H9 (cell line): ENCODE results near the gene NDUFV1. TPM values are rescaled to one million over a fixed set of nuclear protein-coding genes. Genes with fewer than 3 reads are reported as not detected.
A peak's percentile ranks its signal among the peaks of the same experiment; 100 is the strongest.
"Not testable (repeated sequence)": the region's sequence is repeated elsewhere in the genome, so short reads cannot be mapped to it uniquely, and the experiment has no call there.

ENCODE experiments used
- DNase-seq: peaks from one replicate; pipeline ENCODE4 v3.0.0-alpha.2; 2017
- H2AFZ ChIP-seq: one replicate; pipeline ENCODE4 v1.6.1; 2013; ENCODE audit warnings: mild to moderate bottlenecking, low read length, control low read depth, moderate library complexity
- H2AK5ac ChIP-seq: 2 replicates; pipeline ENCODE4 v1.6.1; 2013; ENCODE audit warnings: low read length, control low read depth, mixed read lengths; ENCODE audit not compliant: insufficient read length
- H2BK120ac ChIP-seq: one replicate; pipeline ENCODE4 v1.6.1; 2013; ENCODE audit warnings: low read depth, mild to moderate bottlenecking, low read length, control low read depth, inconsistent platforms; ENCODE audit not compliant: poor library complexity, severe bottlenecking
- H2BK12ac ChIP-seq: 2 replicates; pipeline ENCODE4 v1.6.1; 2013; ENCODE audit warnings: low read length, control low read depth, mixed read lengths, low read depth; ENCODE audit not compliant: insufficient read length
- H2BK15ac ChIP-seq: 2 replicates; pipeline ENCODE4 v1.6.1; 2013; ENCODE audit warnings: low read depth, low read length, control low read depth
- H2BK20ac ChIP-seq: one replicate; pipeline ENCODE4 v1.6.1; 2013; ENCODE audit warnings: low read depth, mild to moderate bottlenecking, low read length, control low read depth, inconsistent platforms; ENCODE audit not compliant: poor library complexity, severe bottlenecking
- H2BK5ac ChIP-seq: 2 replicates; pipeline ENCODE4 v1.6.1; 2013; ENCODE audit warnings: low read length, control low read depth, mixed read lengths; ENCODE audit not compliant: insufficient read length
- H3K14ac ChIP-seq: 2 replicates; pipeline ENCODE4 v1.6.1; 2013; ENCODE audit warnings: low read length, control low read depth; ENCODE audit not compliant: insufficient read depth
- H3K18ac ChIP-seq: 2 replicates; pipeline ENCODE4 v1.6.1; 2013; ENCODE audit warnings: low read depth, mild to moderate bottlenecking, mixed read lengths, low read length, control low read depth; ENCODE audit not compliant: insufficient read length
- H3K23ac ChIP-seq: 2 replicates; pipeline ENCODE4 v1.6.1; 2013; ENCODE audit warnings: low read length, control low read depth, mixed read lengths, low read depth; ENCODE audit not compliant: insufficient read length
- H3K23me2 ChIP-seq: 2 replicates; pipeline ENCODE4 v1.6.1; 2013; ENCODE audit warnings: low read depth, mild to moderate bottlenecking, mixed read lengths, low read length, control low read depth; ENCODE audit not compliant: insufficient read length, poor library complexity, severe bottlenecking
- H3K27ac ChIP-seq: 2 replicates; pipeline ENCODE4 v1.5.1; 2013; ENCODE audit warnings: low read length, control low read depth, mixed read lengths, low read depth; ENCODE audit not compliant: insufficient read length
- H3K27me3 ChIP-seq: 2 replicates; pipeline ENCODE4 v1.6.1; 2013; ENCODE audit warnings: low read length, control low read depth, inconsistent platforms; ENCODE audit not compliant: insufficient read depth
- H3K4ac ChIP-seq: 2 replicates; pipeline ENCODE4 v1.6.1; 2013; ENCODE audit warnings: low read depth, mild to moderate bottlenecking, control low read depth, inconsistent platforms, low read length, moderate library complexity
- H3K4me1 ChIP-seq: 2 replicates; pipeline ENCODE4 v1.6.1; 2013; ENCODE audit warnings: low read length, control low read depth, inconsistent platforms; ENCODE audit not compliant: insufficient read depth
- H3K4me2 ChIP-seq: 2 replicates; pipeline ENCODE4 v1.6.1; 2013; ENCODE audit warnings: low read length, control low read depth, mixed read lengths; ENCODE audit not compliant: insufficient read length, insufficient read depth
- H3K56ac ChIP-seq: 2 replicates; pipeline ENCODE4 v1.6.1; 2013; ENCODE audit warnings: low read depth, mild to moderate bottlenecking, mixed read lengths, low read length, control low read depth; ENCODE audit not compliant: insufficient read length
- H3K79me1 ChIP-seq: 2 replicates; pipeline ENCODE4 v1.6.1; 2013; ENCODE audit warnings: low read depth, mild to moderate bottlenecking, moderate library complexity, low read length, control low read depth, inconsistent platforms; ENCODE audit not compliant: insufficient read depth, poor library complexity, severe bottlenecking
- H3K79me2 ChIP-seq: 2 replicates; pipeline ENCODE4 v1.6.1; 2013; ENCODE audit warnings: low read length, control low read depth, inconsistent platforms; ENCODE audit not compliant: insufficient read depth
- H3K9ac ChIP-seq: 2 replicates; pipeline ENCODE4 v1.6.1; 2013; ENCODE audit warnings: low read length, control low read depth, mixed read lengths; ENCODE audit not compliant: insufficient read length; ENCODE audit errors: extremely low read depth
- H3K9me3 ChIP-seq: one replicate; pipeline ENCODE4 v1.6.1; 2013; ENCODE audit warnings: low read depth, low read length, inconsistent platforms; ENCODE audit not compliant: control insufficient read depth
- H3T11ph ChIP-seq: one replicate; pipeline ENCODE4 v1.6.1; 2013; ENCODE audit warnings: mild to moderate bottlenecking, low read length, control low read depth, inconsistent platforms
- H4K20me1 ChIP-seq: one replicate; pipeline ENCODE4 v1.6.1; 2013; ENCODE audit not compliant: control insufficient read depth, insufficient read length, insufficient read depth
- H4K5ac ChIP-seq: 2 replicates; pipeline ENCODE4 v1.6.1; 2013; ENCODE audit warnings: low read depth, mild to moderate bottlenecking, mixed read lengths, low read length, control low read depth; ENCODE audit not compliant: insufficient read length
- H4K8ac ChIP-seq: replicated peaks from 2 replicates; pipeline ENCODE4 v1.6.1; 2013; ENCODE audit warnings: low read length, control low read depth, mixed read lengths, low read depth; ENCODE audit not compliant: insufficient read length
- H4K91ac ChIP-seq: 2 replicates; pipeline ENCODE4 v1.6.1; 2013; ENCODE audit warnings: low read depth, mild to moderate bottlenecking, moderate library complexity, mixed read lengths, low read length, control low read depth; ENCODE audit not compliant: insufficient read length
- H3K27ac Mint-ChIP-seq, 3 experiments: 2 replicates in 2 of 3; 3 replicates in 1 of 3; pipeline ENCODE4 v1.8.0; 2020 to 2021; ENCODE audit warnings: mixed read lengths in 3 of 3, mild to moderate bottlenecking in 1 of 3, moderate library complexity in 1 of 3
- H3K27me3 Mint-ChIP-seq: 2 replicates; pipeline ENCODE4 v1.8.0; 2021; ENCODE audit warnings: low read depth, mild to moderate bottlenecking, moderate library complexity, mixed read lengths
- H3K36me3 Mint-ChIP-seq, 3 experiments: 2 replicates in 2 of 3; 3 replicates in 1 of 3; pipeline ENCODE4 v1.8.0; 2020 to 2021; ENCODE audit warnings: low read depth in 3 of 3, mixed read lengths in 3 of 3; ENCODE audit not compliant: insufficient read depth in 1 of 3
- H3K4me1 Mint-ChIP-seq, 2 experiments: 2 replicates each; pipeline ENCODE4 v1.8.0; 2020; ENCODE audit warnings: mixed read lengths in 2 of 2
- H3K4me3 Mint-ChIP-seq, 2 experiments: 2 replicates in 1 of 2; 3 replicates in 1 of 2; pipeline ENCODE4 v1.8.0; 2020 to 2021; ENCODE audit warnings: mild to moderate bottlenecking in 2 of 2, mixed read lengths in 2 of 2, moderate library complexity in 1 of 2
- H3K9me3 Mint-ChIP-seq, 2 experiments: 2 replicates in 1 of 2; 3 replicates in 1 of 2; pipeline ENCODE4 v1.8.0; 2020; ENCODE audit warnings: mild to moderate bottlenecking in 2 of 2, mixed read lengths in 2 of 2, moderate library complexity in 1 of 2
- WGBS: extraction: QIAGEN DNeasy Blood & Tissue Kit; methylation state at CpG from one replicate; pipeline ENCODE4 v1.1.7; 2013; ENCODE audit warnings: missing lambda C conversion rate, low lambda C conversion rate, mixed read lengths; ENCODE audit not compliant: insufficient read length; ENCODE audit errors: extremely low coverage; 5-methylcytosine and 5-hydroxymethylcytosine counted together
- total RNA-seq: library from RNA; stranded (reverse); gene quantifications from 2 replicates; pipeline ENCODE4 v1.2.1, GENCODE V29; 2021

Gene NDUFV1
- total RNA-seq, 1 experiment from 2014 or later = 154 TPM

DNA sequence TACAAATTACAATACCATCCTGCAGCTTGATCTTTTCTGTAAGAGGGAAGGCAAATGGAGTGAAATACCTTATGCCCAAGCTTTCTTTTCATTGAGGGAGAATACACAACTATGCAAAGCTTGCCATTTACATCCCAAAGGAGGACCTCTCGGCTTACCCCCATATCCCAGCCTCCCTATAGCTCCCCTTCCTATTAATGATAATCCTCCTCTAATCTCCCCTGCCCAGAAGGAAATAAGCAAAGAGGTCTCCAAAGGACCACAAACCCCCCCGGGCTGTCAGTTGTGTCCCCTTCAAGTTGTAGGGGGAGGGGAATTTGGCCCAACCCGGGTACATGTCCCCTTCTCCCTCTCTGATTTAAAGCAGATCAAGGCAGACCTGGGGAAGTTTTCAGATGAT lies 15.2 kb downstream of the NDUFV1 start:
- not testable (repeated sequence) for H3K79me2 ChIP-seq, H3K9ac ChIP-seq, H4K5ac ChIP-seq, H2AFZ ChIP-seq, H3K23ac ChIP-seq, H3K9me3 ChIP-seq, H3K18ac ChIP-seq, H2AK5ac ChIP-seq, H3T11ph ChIP-seq, H2BK120ac ChIP-seq, H4K20me1 ChIP-seq, H3K27ac ChIP-seq, H3K56ac ChIP-seq, H2BK12ac ChIP-seq, H3K4me1 ChIP-seq, H3K23me2 ChIP-seq, H3K79me1 ChIP-seq, H2BK15ac ChIP-seq, H3K9me3 Mint-ChIP-seq, H3K14ac ChIP-seq, H4K91ac ChIP-seq, H2BK5ac ChIP-seq, H4K8ac ChIP-seq, H2BK20ac ChIP-seq, H3K27me3 ChIP-seq, H3K4ac ChIP-seq
- Mint-ChIP-seq H3K4me3 (peak overlapping the region; percentile 88 to 93), H3K27me3 (peaks cover 39% of the 10 kb centered on the region), H3K27ac (peak overlapping the region; percentile 94 to 97 (median 94)), H3K36me3 (peaks cover 15 to 42% (median 32%) of the 10 kb centered on the region in 3 experiments), H3K4me1 (peaks cover 48 to 56% of the 10 kb centered on the region in 2 experiments)
- H3K4me2 ChIP-seq = peak overlapping the region; percentile 92
- peak; percentile 57 for DNase-seq
- WGBS = no CpG with 5 or more reads among the region's 3 CpGs

DNA sequence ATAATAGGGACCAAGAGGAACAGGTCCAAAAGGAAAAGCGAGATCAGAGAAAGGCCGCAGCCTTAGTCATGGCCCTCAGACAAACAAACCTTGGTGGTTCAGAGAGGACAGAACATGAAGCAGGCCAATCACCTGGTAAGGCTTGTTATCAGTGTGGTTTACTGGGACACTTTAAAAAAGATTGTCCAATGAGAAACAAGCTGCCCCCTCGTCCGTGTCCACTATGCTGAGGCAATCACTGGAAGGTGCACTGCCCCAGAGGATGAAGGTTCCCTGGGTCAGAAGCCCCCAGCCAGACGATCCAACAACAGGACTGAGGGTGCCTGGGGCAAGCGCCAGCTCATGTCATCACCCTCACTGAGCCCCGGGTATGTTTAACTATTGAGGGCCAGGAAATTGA lies 16.2 kb downstream of the NDUFV1 start:
- H3K4me1 ChIP-seq, H3K4ac ChIP-seq, H3K23me2 ChIP-seq, H2AFZ ChIP-seq, H2BK5ac ChIP-seq, H3K79me2 ChIP-seq, H3K79me1 ChIP-seq, H3K23ac ChIP-seq, H3K9ac ChIP-seq, H3K14ac ChIP-seq, H4K20me1 ChIP-seq, H2BK120ac ChIP-seq, H4K8ac ChIP-seq, H2BK12ac ChIP-seq, H2AK5ac ChIP-seq, H3K4me2 ChIP-seq, H3K27ac ChIP-seq, H3K9me3 Mint-ChIP-seq, H3K27ac Mint-ChIP-seq, H4K91ac ChIP-seq, H2BK15ac ChIP-seq, H2BK20ac ChIP-seq, H3K27me3 ChIP-seq, H3K9me3 ChIP-seq, H3K56ac ChIP-seq, H4K5ac ChIP-seq, H3K18ac ChIP-seq, H3T11ph ChIP-seq: not testable (repeated sequence)
- peak; percentile 29 for DNase-seq
- WGBS = no CpG with 5 or more reads among the region's 7 CpGs
- H3K4me1 Mint-ChIP-seq = peaks cover 44 to 52% of the 10 kb centered on the region in 2 experiments
- H3K27me3 Mint-ChIP-seq = peaks cover 33% of the 10 kb centered on the region
- H3K4me3 Mint-ChIP-seq = peak overlapping the region; percentile 88 to 93
- peaks cover 20 to 43% (median 40%) of the 10 kb centered on the region in 3 experiments for H3K36me3 Mint-ChIP-seq
